Neural cell (in vitro differentiated cells): ENCODE results near the gene ERICH4.
"Not testable (repeated sequence)": the region's sequence is repeated elsewhere in the genome, so short reads cannot be mapped to it uniquely, and the experiment has no call there.

Source experiments
- EP300 ChIP-seq: fragments of 450-650 bp; conservative IDR thresholded peaks from 2 replicates; pipeline ENCODE4 v1.6.1; 2014; ENCODE audit warnings: antibody characterized with exemption, mild to moderate bottlenecking, moderate library complexity; ENCODE audit not compliant: poor library complexity, severe bottlenecking
- EZH2 ChIP-seq: fragments of 200-600, 300-800 bp; shearing (Covaris generic), sonication (generic); IDR thresholded peaks from 2 replicates; pipeline ENCODE4 v1.6.1; 2014; ENCODE audit warnings: antibody characterized with exemption, low read length, borderline replicate concordance, mild to moderate bottlenecking; ENCODE audit not compliant: insufficient read depth, poor library complexity, severe bottlenecking
- MXI1 ChIP-seq: fragments of 450-650 bp; conservative IDR thresholded peaks from 2 replicates; pipeline ENCODE4 v1.6.1; 2014; ENCODE audit warnings: antibody characterized with exemption, mild to moderate bottlenecking; ENCODE audit not compliant: poor library complexity, severe bottlenecking
- POLR2AphosphoS5 ChIP-seq: IDR thresholded peaks from 2 replicates; pipeline ENCODE4 v1.6.1; 2012
- RAD21 ChIP-seq: fragments of 450-650 bp; conservative IDR thresholded peaks from 2 replicates; pipeline ENCODE4 v1.6.1; 2014; ENCODE audit warnings: antibody characterized with exemption, mild to moderate bottlenecking, moderate library complexity
- REST ChIP-seq: IDR thresholded peaks from 2 replicates; pipeline ENCODE4 v1.6.1; 2012; ENCODE audit warnings: borderline replicate concordance
- TAF1 ChIP-seq: IDR thresholded peaks from 2 replicates; pipeline ENCODE4 v1.6.1; 2012; ENCODE audit warnings: low read depth
- TF ChIP-seq, protein P1 (sequence below): fragments of 450-650 bp; IDR thresholded peaks from 2 replicates; pipeline ENCODE4 v1.5.1; 2014; ENCODE audit warnings: antibody characterized with exemption, mild to moderate bottlenecking, moderate library complexity; ENCODE audit not compliant: poor library complexity, severe bottlenecking

DNA sequence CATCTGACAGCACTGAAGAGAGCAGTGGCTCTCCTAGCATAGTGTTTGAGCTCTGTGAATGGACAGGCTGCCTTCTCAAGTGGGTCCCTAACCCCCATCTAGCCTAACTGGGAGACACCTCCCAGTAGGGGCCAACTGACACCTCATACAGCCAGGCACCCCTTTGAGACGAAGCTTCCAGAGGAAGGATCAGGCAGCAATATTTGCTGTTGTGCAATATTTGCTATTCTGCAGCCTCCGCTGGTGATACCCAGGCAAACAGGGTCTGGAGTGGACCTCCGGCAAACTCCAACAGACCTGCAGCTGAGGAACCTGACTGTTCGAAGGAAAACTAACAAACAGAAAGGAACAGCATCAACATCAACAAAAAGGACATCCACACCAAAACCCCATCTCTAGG is 44.0 kb downstream of the ERICH4 start:
- TF ChIP-seq, protein P1, sequence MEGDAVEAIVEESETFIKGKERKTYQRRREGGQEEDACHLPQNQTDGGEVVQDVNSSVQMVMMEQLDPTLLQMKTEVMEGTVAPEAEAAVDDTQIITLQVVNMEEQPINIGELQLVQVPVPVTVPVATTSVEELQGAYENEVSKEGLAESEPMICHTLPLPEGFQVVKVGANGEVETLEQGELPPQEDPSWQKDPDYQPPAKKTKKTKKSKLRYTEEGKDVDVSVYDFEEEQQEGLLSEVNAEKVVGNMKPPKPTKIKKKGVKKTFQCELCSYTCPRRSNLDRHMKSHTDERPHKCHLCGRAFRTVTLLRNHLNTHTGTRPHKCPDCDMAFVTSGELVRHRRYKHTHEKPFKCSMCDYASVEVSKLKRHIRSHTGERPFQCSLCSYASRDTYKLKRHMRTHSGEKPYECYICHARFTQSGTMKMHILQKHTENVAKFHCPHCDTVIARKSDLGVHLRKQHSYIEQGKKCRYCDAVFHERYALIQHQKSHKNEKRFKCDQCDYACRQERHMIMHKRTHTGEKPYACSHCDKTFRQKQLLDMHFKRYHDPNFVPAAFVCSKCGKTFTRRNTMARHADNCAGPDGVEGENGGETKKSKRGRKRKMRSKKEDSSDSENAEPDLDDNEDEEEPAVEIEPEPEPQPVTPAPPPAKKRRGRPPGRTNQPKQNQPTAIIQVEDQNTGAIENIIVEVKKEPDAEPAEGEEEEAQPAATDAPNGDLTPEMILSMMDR: not testable (repeated sequence)
- not testable (repeated sequence) for TF ChIP-seq MXI1, EP300, POLR2AphosphoS5, EZH2, RAD21, REST, TAF1
